GM12878 (cell line): ENCODE data around the gene SLC25A42. TPM values are rescaled to one million over a fixed set of nuclear protein-coding genes. Genes with fewer than 3 reads are reported as not detected.

ENCODE experiments used
- ATAC-seq: fragments of 200-7000 bp; cut with Tn5 transposase; 3 replicates; pipeline ENCODE4 v1.9.1; 2020; ENCODE audit warnings: mild to moderate bottlenecking, moderate library complexity
- BruUV-seq: library from RNA; stranded (reverse); fragments of 400-500 nt; replicated peaks from 2 replicates; lab custom pipeline; 2021; lab: Mats Ljungman, UMichigan
- CTCF ChIA-PET: fragments of 300-600 bp; sonication (Branson Sonifier 250); formaldehyde crosslinking; extraction: SDS; loops from one replicate; lab custom pipeline; 2021; ENCODE audit warnings: inconsistent platforms; lab: Yijun Ruan, JAX
- POLR2A ChIA-PET: fragments of 350-600 bp; formaldehyde crosslinking; extraction: SDS; loops from one replicate; lab custom pipeline; 2021; ENCODE audit warnings: inconsistent platforms; lab: Charles Lee
- RAD21 ChIA-PET: fragments of 300-600 bp; sonication (Branson Sonifier 250); formaldehyde crosslinking; loops from one replicate; lab custom pipeline; 2023; ENCODE audit warnings: antibody characterized with exemption; ENCODE audit not compliant: unreplicated experiment; lab: Charles Lee
- SMC1A ChIA-PET: fragments of 300-600 bp; sonication (Branson Sonifier 250); formaldehyde crosslinking; loops from one replicate; lab custom pipeline; 2023; ENCODE audit not compliant: unreplicated experiment, uncharacterized antibody; lab: Charles Lee
- DNase-seq: peaks from one replicate; pipeline ENCODE4 v3.0.0-alpha.2; 2011; ENCODE audit warnings: low read depth, low spot score
- FAIRE-seq: peaks from 3 replicates; lab custom pipeline; 2011; peaks lifted over from hg19 to GRCh38; lab: Jason Lieb, UNC
- H2AFZ ChIP-seq: 2 replicates; pipeline ENCODE4 v1.6.0; 2011; ENCODE audit warnings: low read depth, low read length, control low read depth; ENCODE audit not compliant: control insufficient read depth
- H3K27ac ChIP-seq: 2 replicates; pipeline ENCODE4 v1.5.1; 2011; ENCODE audit warnings: control low read depth; ENCODE audit not compliant: control insufficient read depth, insufficient read depth
- H3K27me3 ChIP-seq, 2 experiments: replicated peaks in 1 of 2; 2 replicates each; pipeline versions ENCODE4 v1.6.0 to v1.6.1; 2011; ENCODE audit warnings: low read length in 1 of 2; ENCODE audit not compliant: control insufficient read depth in 2 of 2, insufficient read depth in 2 of 2
- H3K36me3 ChIP-seq, 2 experiments: 2 replicates each; pipeline ENCODE4 v1.5.1; 2011; ENCODE audit warnings: low read length in 1 of 2; ENCODE audit not compliant: control insufficient read depth in 2 of 2, insufficient read depth in 2 of 2
- H3K4me1 ChIP-seq: 2 replicates; pipeline ENCODE4 v1.6.1; 2011; ENCODE audit warnings: mild to moderate bottlenecking, low read length, moderate library complexity, mixed read lengths; ENCODE audit not compliant: control insufficient read depth, insufficient read depth
- H3K4me2 ChIP-seq: 2 replicates; pipeline ENCODE4 v1.6.0; 2011; ENCODE audit warnings: control low read depth; ENCODE audit not compliant: control insufficient read depth, insufficient read depth
- H3K4me3 ChIP-seq: fragments of 200-600 bp; sonication (generic); 2 replicates; pipeline ENCODE4 v1.5.1; 2016
- H3K79me2 ChIP-seq: 2 replicates; pipeline ENCODE4 v1.6.0; 2011; ENCODE audit warnings: low read length; ENCODE audit not compliant: control insufficient read depth, insufficient read depth
- H3K9ac ChIP-seq: 2 replicates; pipeline ENCODE4 v1.8.0; 2011; ENCODE audit warnings: low read length, control low read depth, mixed read lengths; ENCODE audit not compliant: control insufficient read depth, insufficient read depth
- H3K9me3 ChIP-seq: replicated peaks from 3 replicates; pipeline ENCODE4 v1.5.1; 2011; ENCODE audit warnings: mild to moderate bottlenecking, low read length; ENCODE audit not compliant: control insufficient read depth, insufficient read depth
- H4K20me1 ChIP-seq: 2 replicates; pipeline ENCODE4 v1.6.0; 2011; ENCODE audit not compliant: control insufficient read depth, insufficient read depth
- BCL11A ChIP-seq: IDR thresholded peaks from 2 replicates; pipeline ENCODE4 v1.6.1; 2011; ENCODE audit warnings: low read depth, low read length
- PAX5 ChIP-seq: IDR thresholded peaks from 2 replicates; pipeline ENCODE4 v1.6.1; 2011; ENCODE audit warnings: low read depth, low read length, borderline replicate concordance
- PRDM15 ChIP-seq: fragments of 450-650 bp; formaldehyde crosslinking; IDR thresholded peaks from 2 replicates; pipeline ENCODE4 v1.4.0; 2020; ENCODE audit warnings: mild to moderate bottlenecking, moderate library complexity
- RAD51 ChIP-seq: fragments of 450-650 bp; IDR thresholded peaks from 2 replicates; pipeline ENCODE4 v1.6.1; 2016; ENCODE audit warnings: moderate library complexity, mild to moderate bottlenecking, inconsistent platforms
- RCOR1 ChIP-seq: conservative IDR thresholded peaks from 2 replicates; pipeline ENCODE4 v1.6.1; 2012; ENCODE audit warnings: low read depth, low read length, improper control_type of control experiment
- YBX1 ChIP-seq: fragments of 450-650 bp; IDR thresholded peaks from 2 replicates; pipeline ENCODE4 v1.6.1; 2016; ENCODE audit warnings: antibody characterized with exemption
- ZNF274 ChIP-seq: IDR thresholded peaks from one replicate; pipeline ENCODE4 v1.8.0; 2011; ENCODE audit not compliant: insufficient read length, insufficient read depth
- ZNF687 ChIP-seq: fragments of 450-650 bp; IDR thresholded peaks from 2 replicates; pipeline ENCODE4 v1.6.1; 2017; ENCODE audit warnings: mild to moderate bottlenecking, moderate library complexity
- WGBS: methylation state at CpG from one replicate; pipeline ENCODE4 v1.1.6; 2016; ENCODE audit warnings: low lambda C conversion rate; ENCODE audit not compliant: insufficient replicate concordance, insufficient coverage; ENCODE audit errors: missing lambda C conversion rate; 5-methylcytosine and 5-hydroxymethylcytosine counted together
- in situ Hi-C: fragments of 300-500 bp; cut with MboI; formaldehyde crosslinking; loops from 9 replicates; pipeline ENCODE4 v1.14.3; 2018; ENCODE audit warnings: mixed read lengths
- intact Hi-C: fragments of 100-400 bp; cut with micrococcal nuclease; formaldehyde crosslinking; loops from one replicate; pipeline ENCODE4 v1.14.2; 2022; ENCODE audit not compliant: unreplicated experiment
- polyA plus RNA-seq, 11 experiments: library from polyadenylated mRNA; depleted of rRNA in 4 of 11; unstranded in 6 of 11; stranded (reverse) in 5 of 11; fragments of >200 nt; fragmentation: Nextera tagmentation in 4 of 11; fragmentation: Illumina TruSeq in 1 of 11; extraction: Ambion mirVana in 4 of 11; extraction: Trizol in 1 of 11; gene quantifications; 1 replicate in 1 of 11; 2 replicates in 10 of 11; pipeline versions ENCODE4 v1.2.1 to v1.2.3, GENCODE V29; 2011 to 2016; ENCODE audit warnings: inconsistent platforms in 2 of 11, missing spikeins in 2 of 11, low read depth in 1 of 11
- total RNA-seq, 4 experiments: library from RNA; depleted of rRNA in 3 of 4; stranded (reverse); fragments of >200 nt in 3 of 4; fragmentation: Illumina TruSeq in 1 of 4; extraction: Trizol in 1 of 4; gene quantifications; 2 replicates each; pipeline versions ENCODE4 v1.2.1 to v1.2.3, GENCODE V29; 2013 to 2021
- TF ChIP-seq, protein P1 (sequence below): IDR thresholded peaks from 2 replicates; pipeline ENCODE4 v1.6.1; 2011; ENCODE audit warnings: borderline replicate concordance, low read depth, mild to moderate bottlenecking, moderate library complexity, mixed read lengths, low read length; ENCODE audit not compliant: insufficient read depth; ENCODE audit errors: extremely low read length
- TF ChIP-seq, protein P2 (sequence below): fragments of 450-650 bp; IDR thresholded peaks from 2 replicates; pipeline ENCODE4 v1.6.1; 2016; ENCODE audit warnings: mild to moderate bottlenecking
- TF ChIP-seq, protein P3 (sequence below): IDR thresholded peaks from 2 replicates; pipeline ENCODE4 v1.6.1; 2011; ENCODE audit warnings: mild to moderate bottlenecking, low read depth, low read length, moderate library complexity; ENCODE audit not compliant: insufficient replicate concordance

Gene SLC25A42
- total and polyA plus RNA-seq, 10 of the 15 experiments (the other 5 are each of a cell fraction or from before 2014, with no cell fraction given): 0.24 to 19.2 (median 9.6) TPM

- no peaks in the 10 kb centered on the region; the same call in 1 of the 2 replicates for H4K20me1 ChIP-seq
- peaks cover 30 to 42% of the 10 kb centered on the region in 2 experiments for H3K36me3 ChIP-seq
- in situ Hi-C loops (no loop called here), intact Hi-C loops (loop anchor here (1.0 to 5.0 kb wide), 2 partner anchors 59 to 86 kb away; no protein-coding TSS in a partner anchor)
- no peaks in the 10 kb centered on the region for H3K4me1 ChIP-seq
- DNase-seq: no peak
- no TSS peak for BruUV-seq
- SMC1A ChIA-PET: interaction anchor here (0.6 to 1.6 kb wide), 6 partner anchors 32 to 91 kb away, joined by 3 to 6 read pairs (median 3); no protein-coding TSS in a partner anchor
- H3K4me3 ChIP-seq: no peak overlapping the region
- no peaks in the 10 kb centered on the region for H3K79me2 ChIP-seq
- no peaks in the 10 kb centered on the region for H3K27me3 ChIP-seq
- RAD21 ChIA-PET: no interaction called here
- H3K9ac ChIP-seq: no peak overlapping the region
- H3K9me3 ChIP-seq: no peaks in the 10 kb centered on the region
- no peak for FAIRE-seq
- CTCF ChIA-PET: interaction anchor here (0.6 to 3.7 kb wide), 10 partner anchors 14 to 124 kb away, joined by 3 to 24 read pairs (median 4); no protein-coding TSS in a partner anchor
- H2AFZ ChIP-seq: no peak overlapping the region
- H3K4me2 ChIP-seq: no peak overlapping the region
- 53% methylated on average over 1 of the region's 1 CpG for WGBS
- ATAC-seq: no peak
- POLR2A ChIA-PET: no interaction called here
- 0 out of 2 replicates have a peak overlapping the region, but pooled peaks have one; percentile 11 for H3K27ac ChIP-seq
- TF ChIP-seq, protein P1, sequence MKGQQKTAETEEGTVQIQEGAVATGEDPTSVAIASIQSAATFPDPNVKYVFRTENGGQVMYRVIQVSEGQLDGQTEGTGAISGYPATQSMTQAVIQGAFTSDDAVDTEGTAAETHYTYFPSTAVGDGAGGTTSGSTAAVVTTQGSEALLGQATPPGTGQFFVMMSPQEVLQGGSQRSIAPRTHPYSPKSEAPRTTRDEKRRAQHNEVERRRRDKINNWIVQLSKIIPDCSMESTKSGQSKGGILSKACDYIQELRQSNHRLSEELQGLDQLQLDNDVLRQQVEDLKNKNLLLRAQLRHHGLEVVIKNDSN: no peak
- TF ChIP-seq RAD51 (no peak), PRDM15 (CRISPR knock-in tag) (no peak), ZNF274 (no peak), YBX1 (no peak), ZNF687 (no peak), RCOR1 (no peak), BCL11A (no peak), PAX5 (no peak)
- TF ChIP-seq, protein P2, sequence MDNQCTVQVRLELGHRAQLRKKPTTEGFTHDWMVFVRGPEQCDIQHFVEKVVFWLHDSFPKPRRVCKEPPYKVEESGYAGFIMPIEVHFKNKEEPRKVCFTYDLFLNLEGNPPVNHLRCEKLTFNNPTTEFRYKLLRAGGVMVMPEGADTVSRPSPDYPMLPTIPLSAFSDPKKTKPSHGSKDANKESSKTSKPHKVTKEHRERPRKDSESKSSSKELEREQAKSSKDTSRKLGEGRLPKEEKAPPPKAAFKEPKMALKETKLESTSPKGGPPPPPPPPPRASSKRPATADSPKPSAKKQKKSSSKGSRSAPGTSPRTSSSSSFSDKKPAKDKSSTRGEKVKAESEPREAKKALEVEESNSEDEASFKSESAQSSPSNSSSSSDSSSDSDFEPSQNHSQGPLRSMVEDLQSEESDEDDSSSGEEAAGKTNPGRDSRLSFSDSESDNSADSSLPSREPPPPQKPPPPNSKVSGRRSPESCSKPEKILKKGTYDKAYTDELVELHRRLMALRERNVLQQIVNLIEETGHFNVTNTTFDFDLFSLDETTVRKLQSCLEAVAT: no peak
- TF ChIP-seq, protein P3, sequence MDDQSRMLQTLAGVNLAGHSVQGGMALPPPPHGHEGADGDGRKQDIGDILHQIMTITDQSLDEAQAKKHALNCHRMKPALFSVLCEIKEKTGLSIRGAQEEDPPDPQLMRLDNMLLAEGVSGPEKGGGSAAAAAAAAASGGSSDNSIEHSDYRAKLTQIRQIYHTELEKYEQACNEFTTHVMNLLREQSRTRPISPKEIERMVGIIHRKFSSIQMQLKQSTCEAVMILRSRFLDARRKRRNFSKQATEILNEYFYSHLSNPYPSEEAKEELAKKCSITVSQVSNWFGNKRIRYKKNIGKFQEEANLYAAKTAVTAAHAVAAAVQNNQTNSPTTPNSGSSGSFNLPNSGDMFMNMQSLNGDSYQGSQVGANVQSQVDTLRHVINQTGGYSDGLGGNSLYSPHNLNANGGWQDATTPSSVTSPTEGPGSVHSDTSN: no peak
These were observed 10.9 kb upstream of the SLC25A42 start for GRCh38 chr19:19052921-19053320.
